Neural progenitor cell (in vitro differentiated cells): ENCODE data around the gene BRD4. TPM values are rescaled to one million over a fixed set of nuclear protein-coding genes. Genes with fewer than 3 reads are reported as not detected.

Experiments used
- DNase-seq: peaks from one replicate; pipeline ENCODE4 v3.0.0-alpha.2; 2016; ENCODE audit warnings: low spot score
- H2AFZ ChIP-seq: fragments of 200-600 bp; sonication (generic); replicated peaks from 2 replicates; pipeline ENCODE4 v1.6.1; 2016; ENCODE audit warnings: antibody characterized with exemption
- H3F3A ChIP-seq: fragments of 200-600 bp; sonication (generic); 2 replicates; pipeline ENCODE4 v1.6.1; 2016; ENCODE audit warnings: antibody characterized with exemption, low read depth
- H3K27ac ChIP-seq: fragments of 200-600 bp; sonication (generic); 2 replicates; pipeline ENCODE4 v1.5.1; 2016; ENCODE audit warnings: mild to moderate bottlenecking
- H3K27me3 ChIP-seq: fragments of 200-600 bp; sonication (generic); 2 replicates; pipeline ENCODE4 v1.6.1; 2016; ENCODE audit warnings: mild to moderate bottlenecking, moderate library complexity
- H3K36me3 ChIP-seq: fragments of 200-600 bp; sonication (generic); 2 replicates; pipeline ENCODE4 v1.5.1; 2016
- H3K4me1 ChIP-seq: fragments of 200-600 bp; sonication (generic); 2 replicates; pipeline ENCODE4 v1.6.1; 2016; ENCODE audit warnings: mixed run types
- H3K4me2 ChIP-seq: fragments of 200-600 bp; sonication (generic); 2 replicates; pipeline ENCODE4 v1.6.1; 2016
- H3K4me3 ChIP-seq: fragments of 200-600 bp; sonication (generic); 2 replicates; pipeline ENCODE4 v1.5.1; 2016
- H3K79me2 ChIP-seq: fragments of 200-600 bp; sonication (generic); 2 replicates; pipeline ENCODE4 v1.6.1; 2016; ENCODE audit warnings: low read depth
- H3K9ac ChIP-seq: fragments of 200-600 bp; sonication (generic); 2 replicates; pipeline ENCODE4 v1.6.1; 2016
- H3K9me3 ChIP-seq: fragments of 200-600 bp; sonication (generic); 2 replicates; pipeline ENCODE4 v1.5.1; 2016; ENCODE audit warnings: low read depth
- H4K20me1 ChIP-seq: fragments of 200-600 bp; sonication (generic); 2 replicates; pipeline ENCODE4 v1.6.1; 2016; ENCODE audit warnings: low read depth
- H3K27ac Mint-ChIP-seq: 3 replicates; pipeline ENCODE4 v1.8.0; 2021; ENCODE audit warnings: mixed read lengths
- H3K27me3 Mint-ChIP-seq: 2 replicates; pipeline ENCODE4 v1.8.0; 2022; ENCODE audit warnings: low read depth, mild to moderate bottlenecking, inconsistent platforms, moderate library complexity, mixed read lengths; ENCODE audit not compliant: insufficient read depth
- H3K36me3 Mint-ChIP-seq: 3 replicates; pipeline ENCODE4 v1.8.0; 2021; ENCODE audit warnings: mixed read lengths
- H3K4me1 Mint-ChIP-seq: 3 replicates; pipeline ENCODE4 v1.8.0; 2021; ENCODE audit warnings: mixed read lengths
- H3K4me3 Mint-ChIP-seq: 3 replicates; pipeline ENCODE4 v1.8.0; 2021; ENCODE audit warnings: mild to moderate bottlenecking, moderate library complexity, mixed read lengths
- H3K9me3 Mint-ChIP-seq: 3 replicates; pipeline ENCODE4 v1.8.0; 2020; ENCODE audit warnings: mixed read lengths
- CTCF ChIP-seq: fragments of 200-600 bp; sonication (generic); IDR thresholded peaks from 2 replicates; pipeline ENCODE4 v1.5.1; 2017; ENCODE audit warnings: antibody characterized with exemption, mild to moderate bottlenecking
- EZH2 ChIP-seq: fragments of 200-600 bp; sonication (generic); IDR thresholded peaks from 2 replicates; pipeline ENCODE4 v1.6.1; 2017; ENCODE audit warnings: antibody characterized with exemption, mild to moderate bottlenecking, moderate library complexity
- EZH2phosphoT487 ChIP-seq: fragments of 200-600 bp; sonication (generic); IDR thresholded peaks from 2 replicates; pipeline ENCODE4 v1.6.1; 2017; ENCODE audit warnings: antibody characterized with exemption
- total RNA-seq: library from RNA; depleted of rRNA; stranded (reverse); fragments of >200 nt; gene quantifications from 2 replicates; pipeline ENCODE4 v1.2.3, GENCODE V29; 2015; ENCODE audit warnings: low replicate concordance

The BRD4 gene
- total RNA-seq, 1 donor from 2014 or later: 14.5 TPM

GRCh38 chr19:15303105-15303780 lies 29.1 kb downstream of the BRD4 start:
- TF ChIP-seq CTCF (no peak), EZH2 (no peak), EZH2phosphoT487 (no peak)
- no peak overlapping the region for H3K4me3 ChIP-seq
- H4K20me1 ChIP-seq: peaks cover 98% of the 10 kb centered on the region
- Mint-ChIP-seq H3K27me3 (peaks cover 4% of the 10 kb centered on the region), H3K4me3 (no peak overlapping the region), H3K36me3 (peaks cover 46% of the 10 kb centered on the region), H3K4me1 (peaks cover 27% of the 10 kb centered on the region), H3K27ac (no peak overlapping the region), H3K9me3 (peaks cover 44% of the 10 kb centered on the region)
- H3K4me1 ChIP-seq: peaks cover 8% of the 10 kb centered on the region
- no peak overlapping the region for H3K27ac ChIP-seq
- H3K27me3 ChIP-seq: no peaks in the 10 kb centered on the region
- no peak overlapping the region for H3K4me2 ChIP-seq
- H3K9me3 ChIP-seq: no peaks in the 10 kb centered on the region
- H3F3A ChIP-seq: peaks cover 6% of the 10 kb centered on the region
- H3K79me2 ChIP-seq: peaks cover 100% of the 10 kb centered on the region
- H3K36me3 ChIP-seq: no peaks in the 10 kb centered on the region
- H2AFZ ChIP-seq: no peak overlapping the region
- DNase-seq: no peak
- H3K9ac ChIP-seq: no peak overlapping the region

GRCh38 chr19:15300533-15301197 lies 31.7 kb downstream of the BRD4 start:
- no peak overlapping the region for H3K9ac ChIP-seq
- H3K4me3 Mint-ChIP-seq: no peak overlapping the region

GRCh38 chr19:15299568-15300409 lies 32.5 kb downstream of the BRD4 start:
- peaks cover 100% of the 10 kb centered on the region for H4K20me1 ChIP-seq
- Mint-ChIP-seq H3K36me3 (peaks cover 45% of the 10 kb centered on the region), H3K4me3 (no peak overlapping the region), H3K27ac (peak overlapping the region; percentile 85), H3K9me3 (peaks cover 26% of the 10 kb centered on the region), H3K27me3 (peaks cover 4% of the 10 kb centered on the region), H3K4me1 (peaks cover 51% of the 10 kb centered on the region)
- no peak overlapping the region for H3K4me2 ChIP-seq
- DNase-seq: no peak
- H3K36me3 ChIP-seq: no peaks in the 10 kb centered on the region
- no peak for TF ChIP-seq EZH2
- TF ChIP-seq EZH2phosphoT487: no peak
- no peak for TF ChIP-seq CTCF
- peaks cover 25% of the 10 kb centered on the region for H3F3A ChIP-seq
- peaks cover 100% of the 10 kb centered on the region for H3K79me2 ChIP-seq
- no peak overlapping the region for H3K27ac ChIP-seq
- no peaks in the 10 kb centered on the region for H3K9me3 ChIP-seq
- H3K4me1 ChIP-seq: peaks cover 29% of the 10 kb centered on the region
- H3K4me3 ChIP-seq: no peak overlapping the region
- H3K27me3 ChIP-seq: no peaks in the 10 kb centered on the region
- H3K9ac ChIP-seq: no peak overlapping the region
- H2AFZ ChIP-seq: no peak overlapping the region

More at GRCh38 chr19:15300533-15301197, 31.7 kb downstream of the BRD4 start:
- peaks cover 39% of the 10 kb centered on the region for H3K36me3 Mint-ChIP-seq
- H3K27me3 Mint-ChIP-seq: peaks cover 4% of the 10 kb centered on the region
- Histone ChIP-seq H3F3A (peaks cover 25% of the 10 kb centered on the region), H3K4me2 (no peak overlapping the region), H3K79me2 (peaks cover 100% of the 10 kb centered on the region), H3K4me1 (peaks cover 29% of the 10 kb centered on the region), H3K36me3 (no peaks in the 10 kb centered on the region), H3K9me3 (no peaks in the 10 kb centered on the region), H3K4me3 (no peak overlapping the region), H4K20me1 (peaks cover 100% of the 10 kb centered on the region), H3K27ac (no peak overlapping the region), H2AFZ (no peak overlapping the region), H3K27me3 (no peaks in the 10 kb centered on the region)
- peaks cover 26% of the 10 kb centered on the region for H3K9me3 Mint-ChIP-seq
- no peak for TF ChIP-seq EZH2
- TF ChIP-seq EZH2phosphoT487: no peak
- no peak for TF ChIP-seq CTCF
- H3K27ac Mint-ChIP-seq: no peak overlapping the region
- no peak for DNase-seq
- peaks cover 49% of the 10 kb centered on the region for H3K4me1 Mint-ChIP-seq
